ENCODE measurements around the gene TNFRSF13B. TPM values are rescaled to one million over a fixed set of nuclear protein-coding genes. Genes with fewer than 3 reads are reported as not detected.

Gene TNFRSF13B
- total RNA-seq, 4 donors from 2014 or later, result 0.66 TPM; not detected in 3

DNA sequence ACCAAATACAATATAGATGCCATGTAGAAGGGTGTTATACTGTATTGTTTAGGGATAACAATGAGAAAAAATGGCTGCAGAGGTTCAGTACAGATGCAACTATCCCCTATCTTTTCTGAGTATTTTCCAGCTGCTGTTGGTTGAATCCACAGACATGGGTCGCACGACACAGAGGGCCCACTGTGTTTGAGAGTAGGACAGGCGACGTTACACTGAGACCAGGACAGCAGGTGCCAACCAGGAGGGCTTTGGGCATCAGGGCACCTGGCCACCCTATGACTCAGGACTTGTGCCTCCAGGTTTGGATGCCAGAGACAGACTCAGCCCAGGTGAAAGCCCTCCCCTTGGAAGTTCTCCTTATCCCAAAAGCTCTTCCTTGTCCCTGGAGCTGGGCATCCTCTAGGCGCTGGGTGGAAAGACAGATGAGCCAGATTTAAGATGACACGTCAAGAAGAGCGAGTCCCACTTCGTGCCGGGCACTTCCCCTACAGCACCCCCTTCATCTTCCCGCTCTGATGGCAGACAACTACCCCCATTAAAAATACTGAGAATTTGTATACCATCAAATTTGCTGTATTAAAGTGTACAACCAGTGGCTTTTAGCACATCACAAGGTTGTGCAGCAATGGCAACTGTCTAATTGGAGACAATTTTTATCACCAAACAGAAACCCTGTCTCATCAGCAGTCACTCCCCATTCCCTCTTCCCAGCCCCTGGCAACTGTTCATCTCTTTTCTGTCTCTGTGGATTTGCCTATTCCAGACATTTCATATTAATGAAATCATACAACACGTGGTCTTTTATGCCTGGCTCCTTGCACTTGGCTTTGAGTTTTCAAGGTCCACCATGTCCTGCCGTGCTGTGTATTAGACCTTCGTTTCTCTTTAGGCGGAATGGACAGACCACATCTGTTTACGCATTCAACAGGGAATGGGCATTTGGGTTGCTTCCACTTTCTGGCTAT, 30.6 kb downstream of the TNFRSF13B start:
- Histone ChIP-seq H3K27me3 (peaks cover 0 to 38% (median 0%) of the 10 kb centered on the region in 4 donors), H3K27ac (replicated peaks in 1 of 4) (no peak overlapping the region), H3K4me1 (no peaks in the 10 kb centered on the region), H3K36me3 (no peaks in the 10 kb centered on the region), H3K9me3 (no peaks in the 10 kb centered on the region), H3K4me3 (no peak overlapping the region)
- no peak for DNase-seq (ENCODE audit: extremely low spot score)
- 81% methylated on average over 15 of the region's 15 CpGs for WGBS
- intact Hi-C loops (cut with DNase I), result no loop called here
- TF ChIP-seq CTCF (IDR thresholded peaks at IDR 0.05), result no peak
- no peak for TF ChIP-seq EP300 (IDR thresholded peaks at IDR 0.05)
- TF ChIP-seq POLR2A (IDR thresholded peaks at IDR 0.05; ENCODE audit: low read depth), result no peak
- TF ChIP-seq POLR2AphosphoS5 (IDR thresholded peaks at IDR 0.05), result no peak

- Histone ChIP-seq H3K27ac (replicated peaks in 1 of 4) (no peak overlapping the region), H3K4me3 (no peak overlapping the region), H3K27me3 (peaks cover 0 to 28% (median 0%) of the 10 kb centered on the region in 4 donors), H3K36me3 (no peaks in the 10 kb centered on the region), H3K4me1 (no peaks in the 10 kb centered on the region), H3K9me3 (no peaks in the 10 kb centered on the region)
- no peak for DNase-seq (ENCODE audit: extremely low spot score)
- intact Hi-C loops (cut with DNase I), result no loop called here
- no peak for TF ChIP-seq POLR2A (IDR thresholded peaks at IDR 0.05; ENCODE audit: low read depth)
- TF ChIP-seq EP300 (IDR thresholded peaks at IDR 0.05), result no peak
- no peak for TF ChIP-seq CTCF (IDR thresholded peaks at IDR 0.05)
- TF ChIP-seq POLR2AphosphoS5 (IDR thresholded peaks at IDR 0.05), result no peak
- WGBS, result 86% methylated on average over 18 of the region's 18 CpGs
Measured at GRCh38 chr17:16940116-16940881, 31.6 kb downstream of the TNFRSF13B start.

GRCh38 chr17:16939606-16940115, 32.3 kb downstream of the TNFRSF13B start:
- 71% methylated on average over 7 of the region's 21 CpGs for WGBS
- H3K9me3 ChIP-seq, result no peaks in the 10 kb centered on the region
- H3K36me3 ChIP-seq, result no peaks in the 10 kb centered on the region
- H3K4me3 ChIP-seq, result no peak overlapping the region
- intact Hi-C loops (cut with DNase I), result no loop called here
- TF ChIP-seq POLR2AphosphoS5 (IDR thresholded peaks at IDR 0.05), result no peak
- TF ChIP-seq CTCF (IDR thresholded peaks at IDR 0.05), result no peak
- no peak for TF ChIP-seq EP300 (IDR thresholded peaks at IDR 0.05)
- TF ChIP-seq POLR2A (IDR thresholded peaks at IDR 0.05; ENCODE audit: low read depth), result no peak
- H3K27ac ChIP-seq (replicated peaks in 1 of 4), result no peak overlapping the region
- peaks cover 0 to 22% (median 0%) of the 10 kb centered on the region in 4 donors for H3K27me3 ChIP-seq
- H3K4me1 ChIP-seq, result no peaks in the 10 kb centered on the region
- DNase-seq (ENCODE audit: extremely low spot score), result no peak

DNA sequence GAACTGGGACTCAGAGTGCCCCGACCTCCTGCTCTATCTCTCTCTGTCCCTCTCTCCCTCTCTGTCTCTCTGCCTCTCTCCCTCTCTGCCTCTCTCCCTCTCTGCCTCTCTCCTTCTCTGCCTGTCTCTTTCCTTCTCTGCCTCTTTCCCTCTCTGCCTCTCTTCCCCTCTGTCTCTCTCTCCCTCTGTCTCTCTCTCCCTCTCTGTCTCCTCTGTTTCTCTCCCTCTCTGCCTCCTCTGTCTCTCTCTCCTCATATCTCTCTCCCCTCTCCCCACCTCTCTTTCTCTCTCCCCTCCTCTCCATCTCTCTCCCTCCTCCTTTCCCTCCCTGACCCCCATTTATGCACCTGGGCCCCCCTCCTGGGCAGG, 32.7 kb downstream of the TNFRSF13B start:
- Histone ChIP-seq H3K27ac (replicated peaks in 1 of 4) (no peak overlapping the region), H3K4me1 (no peaks in the 10 kb centered on the region), H3K9me3 (no peaks in the 10 kb centered on the region), H3K27me3 (peaks cover 0 to 20% (median 0%) of the 10 kb centered on the region in 4 donors), H3K4me3 (no peak overlapping the region), H3K36me3 (no peaks in the 10 kb centered on the region)
- 55% methylated on average over 1 of the region's 1 CpG for WGBS
- no peak for DNase-seq (ENCODE audit: extremely low spot score)
- intact Hi-C loops (cut with DNase I), result no loop called here
- TF ChIP-seq CTCF (IDR thresholded peaks at IDR 0.05) (no peak), POLR2A (IDR thresholded peaks at IDR 0.05; ENCODE audit: low read depth) (no peak), POLR2AphosphoS5 (IDR thresholded peaks at IDR 0.05) (no peak), EP300 (IDR thresholded peaks at IDR 0.05) (no peak)

Data from esophagus muscularis mucosa (tissue), 4 donors.